Heart left ventricle (tissue), 13 donors: ENCODE measurements around the gene SH3PXD2A.

Experiments
- POLR2A ChIP-seq, 2 donors: fragments of 450-650 bp; IDR thresholded peaks; one replicate each; pipeline ENCODE4 v1.6.1; 2017; ENCODE audit warnings: antibody characterized with exemption in 2 of 2, mild to moderate bottlenecking in 2 of 2, moderate library complexity in 2 of 2
- TF ChIP-seq, protein P1 (sequence below), 12 donors: fragments of 200-600 bp; sonication (generic) in 4 of 12; IDR thresholded peaks; one replicate each; pipeline versions ENCODE4 v1.5.0 to v1.8.0; 2018 to 2022; ENCODE audit warnings: antibody characterized with exemption in 12 of 12, mild to moderate bottlenecking in 5 of 12
- donor health status: ischemic (EF 13 %, LVEDD 7.1; RV severe dilation, severe dysfunction).
- donor health status: DM: no; HTN: yes; CAD: no.
- donor health status: DM: no; HTN: no; CAD: no.
- donor health status: ischemic (EF 25% LVEDD 6.9; RV normal size, moderate dysfunction).
- donor health status: ischemic (EF 25% LVEDD 5.7; RV mildly dilated, moderate dysfunction).
- donor health status: ischemic (EF 35%, LVEDD 5.7; RV mildly dilated, moderate dysfunction).
- donor health status: nonischemic (EF 11% LVEDD 7.7; RV severe dilation, severe dysfunction).
- donor health status: DM: yes; HTN: yes; CAD: no.
- donor health status: PGD.
- donor health status: ischemic (EF 29% LVEDD 5.4; RV normal size, mild dysfunction).
- donor health status: nonischemic (EF 23%, LVEDD 6.1; RV moderate dilation, normal function).

DNA sequence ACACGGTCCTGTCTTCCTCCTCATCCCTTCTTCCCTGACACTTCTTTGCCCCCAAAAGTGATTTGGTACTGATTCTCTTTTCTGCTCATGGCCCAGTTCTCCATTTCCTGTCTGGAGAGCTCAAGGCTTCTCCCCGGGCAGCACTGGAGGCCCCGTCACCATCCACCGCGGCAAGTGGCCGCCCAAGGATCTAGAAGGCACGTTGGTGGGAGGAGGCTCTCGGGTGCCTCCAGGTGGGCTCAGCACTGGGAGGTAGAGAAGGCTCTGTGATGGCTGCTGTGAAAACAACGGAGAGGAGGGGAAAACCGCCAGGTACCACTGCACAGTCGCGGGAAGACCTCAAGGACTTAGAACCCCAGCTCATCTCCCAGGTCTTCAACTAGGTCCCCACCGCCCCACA lies 227.5 kb downstream of the SH3PXD2A start:
- TF ChIP-seq, protein P1, sequence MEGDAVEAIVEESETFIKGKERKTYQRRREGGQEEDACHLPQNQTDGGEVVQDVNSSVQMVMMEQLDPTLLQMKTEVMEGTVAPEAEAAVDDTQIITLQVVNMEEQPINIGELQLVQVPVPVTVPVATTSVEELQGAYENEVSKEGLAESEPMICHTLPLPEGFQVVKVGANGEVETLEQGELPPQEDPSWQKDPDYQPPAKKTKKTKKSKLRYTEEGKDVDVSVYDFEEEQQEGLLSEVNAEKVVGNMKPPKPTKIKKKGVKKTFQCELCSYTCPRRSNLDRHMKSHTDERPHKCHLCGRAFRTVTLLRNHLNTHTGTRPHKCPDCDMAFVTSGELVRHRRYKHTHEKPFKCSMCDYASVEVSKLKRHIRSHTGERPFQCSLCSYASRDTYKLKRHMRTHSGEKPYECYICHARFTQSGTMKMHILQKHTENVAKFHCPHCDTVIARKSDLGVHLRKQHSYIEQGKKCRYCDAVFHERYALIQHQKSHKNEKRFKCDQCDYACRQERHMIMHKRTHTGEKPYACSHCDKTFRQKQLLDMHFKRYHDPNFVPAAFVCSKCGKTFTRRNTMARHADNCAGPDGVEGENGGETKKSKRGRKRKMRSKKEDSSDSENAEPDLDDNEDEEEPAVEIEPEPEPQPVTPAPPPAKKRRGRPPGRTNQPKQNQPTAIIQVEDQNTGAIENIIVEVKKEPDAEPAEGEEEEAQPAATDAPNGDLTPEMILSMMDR (IDR thresholded peaks at IDR 0.05): no peak
- TF ChIP-seq POLR2A (IDR thresholded peaks at IDR 0.05): no peak
